ENCODE data around the gene BCOR.

Gene BCOR

DNA sequence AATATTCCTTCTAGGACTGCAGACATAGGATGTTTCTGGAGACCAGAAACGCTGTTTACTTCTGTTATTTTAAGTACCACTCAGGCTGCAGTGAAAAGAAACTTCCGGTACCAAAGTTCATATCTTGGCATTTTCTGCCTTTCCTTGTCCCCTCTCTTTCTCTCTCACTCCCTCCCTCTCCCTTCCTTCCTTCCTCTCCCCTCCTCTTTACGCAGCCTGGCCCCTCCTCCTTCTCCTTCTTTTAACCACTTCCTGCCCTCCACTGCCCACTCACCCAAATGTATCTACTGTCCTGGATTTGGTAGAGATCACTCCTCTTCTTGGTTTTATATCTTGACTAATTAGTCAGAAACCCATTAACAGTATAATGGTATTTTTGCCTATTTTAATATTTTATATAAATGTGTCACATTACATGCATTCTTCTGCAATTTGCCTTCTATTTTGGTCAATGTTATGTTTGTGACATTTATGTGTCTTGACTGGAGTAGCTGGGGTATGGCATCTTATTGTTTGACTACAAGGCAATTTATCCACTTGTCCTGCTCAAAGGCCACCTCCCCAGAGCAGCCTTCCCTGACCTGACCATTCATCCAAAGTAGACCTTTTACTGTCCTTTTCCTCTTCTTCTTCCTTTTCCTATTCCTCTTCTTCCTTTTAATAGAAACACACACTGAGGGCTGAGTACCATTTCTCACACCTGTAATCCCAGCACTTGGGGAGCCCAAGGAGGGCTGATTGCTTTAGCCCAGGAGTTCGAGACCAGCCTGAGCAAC is 56.9 kb downstream of the BCOR start:
- no peak for DNase-seq (ENCODE audit: low read depth)

DNA sequence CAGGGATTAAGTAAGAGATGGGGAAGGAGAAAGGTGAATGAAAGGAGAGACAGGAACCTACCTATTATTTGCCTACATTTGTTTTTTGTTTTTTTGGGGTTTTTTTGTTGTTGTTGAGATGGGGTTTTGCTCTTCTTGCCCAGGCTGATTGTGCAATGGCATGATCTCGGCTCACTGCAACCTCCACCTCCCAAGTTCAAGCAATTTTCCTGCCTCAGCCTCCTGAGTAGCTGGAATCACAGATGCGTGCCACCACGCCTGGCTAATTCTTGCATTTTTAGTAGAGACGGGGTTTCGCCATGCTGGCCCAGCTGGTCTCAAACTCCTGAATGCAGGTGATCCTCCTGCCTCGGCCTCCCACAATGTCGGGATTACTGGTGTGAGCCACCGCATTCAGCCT is 57.9 kb downstream of the BCOR start:
- no peak for DNase-seq (ENCODE audit: low read depth)
- no peak overlapping the region for H3K4me3 ChIP-seq (ENCODE audit: low read depth, low read length)
- TF ChIP-seq, protein P1, sequence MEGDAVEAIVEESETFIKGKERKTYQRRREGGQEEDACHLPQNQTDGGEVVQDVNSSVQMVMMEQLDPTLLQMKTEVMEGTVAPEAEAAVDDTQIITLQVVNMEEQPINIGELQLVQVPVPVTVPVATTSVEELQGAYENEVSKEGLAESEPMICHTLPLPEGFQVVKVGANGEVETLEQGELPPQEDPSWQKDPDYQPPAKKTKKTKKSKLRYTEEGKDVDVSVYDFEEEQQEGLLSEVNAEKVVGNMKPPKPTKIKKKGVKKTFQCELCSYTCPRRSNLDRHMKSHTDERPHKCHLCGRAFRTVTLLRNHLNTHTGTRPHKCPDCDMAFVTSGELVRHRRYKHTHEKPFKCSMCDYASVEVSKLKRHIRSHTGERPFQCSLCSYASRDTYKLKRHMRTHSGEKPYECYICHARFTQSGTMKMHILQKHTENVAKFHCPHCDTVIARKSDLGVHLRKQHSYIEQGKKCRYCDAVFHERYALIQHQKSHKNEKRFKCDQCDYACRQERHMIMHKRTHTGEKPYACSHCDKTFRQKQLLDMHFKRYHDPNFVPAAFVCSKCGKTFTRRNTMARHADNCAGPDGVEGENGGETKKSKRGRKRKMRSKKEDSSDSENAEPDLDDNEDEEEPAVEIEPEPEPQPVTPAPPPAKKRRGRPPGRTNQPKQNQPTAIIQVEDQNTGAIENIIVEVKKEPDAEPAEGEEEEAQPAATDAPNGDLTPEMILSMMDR (conservative IDR thresholded peaks at IDR 0.05; ENCODE audit: low read depth, low read length), result no peak

More for the DNA sequence above, 56.9 kb downstream of the BCOR start:
- TF ChIP-seq, protein P1 (conservative IDR thresholded peaks at IDR 0.05; ENCODE audit: low read depth, low read length), result no peak
- no peak overlapping the region for H3K4me3 ChIP-seq (ENCODE audit: low read depth, low read length)

DNA sequence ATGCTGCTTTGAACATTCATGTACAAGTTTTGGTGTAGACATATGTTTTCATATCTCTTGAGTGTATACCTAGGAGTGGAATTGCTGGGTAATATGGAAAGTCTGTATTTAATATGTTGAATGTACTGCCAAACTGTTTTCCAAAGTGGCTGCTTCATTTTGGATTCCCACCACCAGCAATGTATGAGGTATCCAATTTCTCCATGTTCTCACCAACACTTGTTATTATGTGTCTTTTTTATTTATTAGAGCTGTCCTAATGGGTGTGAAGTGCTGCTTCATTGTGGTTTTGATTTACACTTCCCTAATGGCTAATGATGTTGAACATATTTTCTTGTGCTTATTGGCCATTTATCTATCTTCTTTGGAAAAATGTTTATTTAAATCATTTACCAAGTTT is 60.4 kb downstream of the BCOR start:
- no peak for DNase-seq (ENCODE audit: low read depth)

DNA sequence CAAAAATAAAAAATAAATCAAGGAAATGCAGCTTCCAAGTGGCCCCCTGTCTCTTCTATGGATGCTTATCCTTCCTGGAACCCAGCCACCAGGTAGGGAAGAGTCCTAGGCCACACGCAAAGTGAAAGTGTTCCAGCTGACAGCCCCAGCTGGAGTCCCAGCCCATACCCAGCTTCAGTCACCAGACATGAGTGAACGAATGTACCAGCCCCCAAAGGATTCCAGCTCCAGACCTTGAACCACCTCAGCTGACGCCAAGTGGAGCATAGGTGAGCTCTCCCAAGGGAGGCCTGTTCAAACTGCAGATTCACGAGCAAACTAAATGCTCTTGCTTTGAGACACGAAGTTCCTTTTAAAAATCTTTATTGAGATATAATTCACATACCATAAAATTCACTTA is 62.0 kb downstream of the BCOR start:
- H3K4me3 ChIP-seq (ENCODE audit: low read depth, low read length), result no peak overlapping the region
- TF ChIP-seq, protein P1 (conservative IDR thresholded peaks at IDR 0.05; ENCODE audit: low read depth, low read length), result no peak
- DNase-seq (ENCODE audit: low read depth), result no peak

More for the DNA sequence above, 60.4 kb downstream of the BCOR start:
- H3K4me3 ChIP-seq (ENCODE audit: low read depth, low read length), result no peak overlapping the region
- TF ChIP-seq, protein P1 (conservative IDR thresholded peaks at IDR 0.05; ENCODE audit: low read depth, low read length), result no peak

DNA sequence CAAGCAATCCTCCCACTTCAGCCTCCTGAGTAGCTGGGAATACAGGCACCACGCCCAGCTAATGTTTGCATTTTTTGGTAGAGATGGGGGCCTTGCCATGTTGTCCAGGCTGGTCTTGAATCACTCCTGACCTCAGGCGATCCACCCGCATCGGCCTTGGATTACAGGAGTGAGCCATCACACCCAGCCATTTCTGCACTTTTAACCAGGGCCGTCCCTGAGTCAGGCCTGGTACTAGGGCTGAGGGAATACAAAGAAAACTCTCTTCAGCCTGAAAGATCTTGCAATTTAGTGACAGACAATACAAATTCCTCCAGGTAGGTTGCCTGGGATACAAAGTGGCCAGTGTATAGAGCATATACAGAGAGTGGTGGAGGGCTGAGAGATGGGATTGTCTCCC is 65.8 kb downstream of the BCOR start:
- TF ChIP-seq, protein P1 (conservative IDR thresholded peaks at IDR 0.05; ENCODE audit: low read depth, low read length), result no peak
- DNase-seq (ENCODE audit: low read depth), result no peak
- no peak overlapping the region for H3K4me3 ChIP-seq (ENCODE audit: low read depth, low read length)

DNA sequence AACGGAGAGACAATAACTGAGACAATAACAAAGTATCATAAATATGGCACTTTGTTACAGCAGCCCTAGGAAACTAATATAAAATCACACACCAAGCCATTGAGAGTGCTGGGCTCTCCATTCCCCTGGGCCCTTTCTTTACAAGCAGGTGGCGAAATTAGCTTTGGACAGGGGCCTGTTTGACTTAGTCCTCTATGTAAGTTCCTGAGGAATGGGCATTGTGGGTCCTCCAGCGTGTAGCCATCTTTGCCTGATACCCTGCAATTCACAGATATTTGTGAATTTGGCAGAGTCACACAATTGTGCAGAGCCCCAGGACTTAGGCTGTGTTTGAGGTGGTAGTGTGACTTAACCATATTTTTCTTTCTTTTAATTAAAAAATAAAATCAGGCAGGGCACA is 67.6 kb downstream of the BCOR start:
- TF ChIP-seq, protein P1 (conservative IDR thresholded peaks at IDR 0.05; ENCODE audit: low read depth, low read length), result no peak
- no peak overlapping the region for H3K4me3 ChIP-seq (ENCODE audit: low read depth, low read length)
- DNase-seq (ENCODE audit: low read depth), result no peak

DNA sequence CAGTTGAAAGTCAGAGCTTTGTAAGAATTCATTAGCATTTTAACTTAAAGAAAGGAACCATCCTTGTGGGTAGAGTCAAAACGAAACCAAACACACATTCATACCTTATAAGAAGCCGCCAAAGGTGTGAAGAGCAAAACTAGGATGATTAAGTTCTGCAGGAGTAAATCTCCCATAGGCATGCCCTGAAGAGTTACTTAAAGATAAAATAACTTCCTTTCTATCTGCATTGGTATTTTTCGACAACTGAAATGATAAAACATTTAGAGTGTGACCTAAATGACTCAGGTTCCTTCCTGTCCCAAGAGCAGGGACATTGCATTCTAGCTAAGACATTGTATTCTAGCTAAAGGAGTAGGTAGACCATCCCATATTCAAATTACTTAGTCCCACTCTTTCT is 75.3 kb downstream of the BCOR start:
- TF ChIP-seq, protein P1 (conservative IDR thresholded peaks at IDR 0.05; ENCODE audit: low read depth, low read length), result no peak
- H3K4me3 ChIP-seq (ENCODE audit: low read depth, low read length), result no peak overlapping the region
- DNase-seq (ENCODE audit: low read depth), result no peak

Measured in choroid plexus epithelial cell (primary cell).